Measurements from ENCODE around the gene MTMR11. TPM values are rescaled to one million over a fixed set of nuclear protein-coding genes. Genes with fewer than 3 reads are reported as not detected.

Gene MTMR11
- total and polyA plus RNA-seq, 9 of the 15 experiments (the other 6 are each of a cell fraction or from before 2014, with no cell fraction given): 0.09 to 1.6 (median 0.51) TPM

DNA sequence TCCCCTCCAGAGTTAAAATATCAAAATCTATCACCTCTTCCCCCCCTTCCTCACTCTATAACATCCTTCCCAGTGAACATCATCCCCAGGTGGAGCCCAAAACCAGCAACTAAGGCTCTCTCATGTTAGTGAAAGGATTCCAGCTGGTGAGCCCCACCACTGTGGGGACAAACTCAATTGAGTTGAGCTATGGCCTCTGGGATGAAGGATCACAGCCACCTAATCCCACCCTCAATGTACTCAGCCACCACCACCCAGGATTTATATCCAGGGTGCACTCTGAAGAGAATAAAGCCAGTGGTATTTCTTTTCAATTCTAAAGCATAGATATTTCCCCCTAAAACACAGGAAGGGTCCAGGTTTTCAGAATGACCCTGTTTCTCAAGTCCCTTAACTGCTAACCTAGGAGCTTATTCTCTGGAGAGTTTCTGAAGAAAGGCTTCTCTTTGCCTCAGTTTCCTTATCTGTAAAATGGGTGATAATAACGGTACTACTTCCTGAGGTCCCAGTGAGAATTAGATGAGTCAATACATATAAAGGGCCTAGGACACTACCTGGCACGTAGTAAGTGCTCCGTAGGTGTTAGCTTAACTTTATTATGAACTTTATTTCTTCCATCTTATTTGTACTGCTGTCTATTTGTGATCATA lies 53.0 kb downstream of the MTMR11 start:
- 26% methylated on average over 3 of the region's 3 CpGs for WGBS (ENCODE audit: insufficient coverage, low coverage, missing lambda C conversion rate)
- intact Hi-C loops (cut with micrococcal nuclease): no loop called here
- peaks cover 9% of the 10 kb centered on the region; the same call in 2 of the 3 replicates for H3K36me3 ChIP-seq (ENCODE audit: control insufficient read depth, insufficient read depth, low read length)
- BruUV-seq (replicated peaks): no TSS peak
- H4K20me1 ChIP-seq (replicated peaks; ENCODE audit: control insufficient read depth, insufficient read depth, low read length): peaks cover 27% of the 10 kb centered on the region
- H3K4me1 ChIP-seq (replicated peaks in 1 of 2; ENCODE audit: control insufficient read depth in 2 of 2, insufficient read depth in 2 of 2, low read length in 2 of 2): peaks cover 8 to 14% of the 10 kb centered on the region in 2 experiments; a peak in 4 of 5 replicates
- no peaks in the 10 kb centered on the region for H3K9me1 ChIP-seq (ENCODE audit: control insufficient read depth, insufficient read depth, low read length)
- no peak overlapping the region for H2AFZ ChIP-seq (ENCODE audit: low read depth, low read length)
- H3K27me3 ChIP-seq (ENCODE audit: control insufficient read depth in 2 of 2, insufficient read depth in 2 of 2, low read length in 2 of 2): no peaks in the 10 kb centered on the region
- H3K9ac ChIP-seq (ENCODE audit: insufficient read depth in 1 of 2, low read depth in 2 of 2, low read length in 2 of 2): peak overlapping the region; percentile 68 to 98; a peak in 3 of 4 replicates
- ChIA-PET POLR2A (interaction anchor here (0.9 to 5.1 kb wide), 4 partner anchors 10 to 126 kb away, joined by 3 to 39 read pairs (median 7); no protein-coding TSS in a partner anchor), CTCF (ENCODE audit: low intra/inter-chr PET ratio) (no interaction called here)
- peak; percentile 68; the same call in 1 of the 2 replicates for TF ChIP-seq POLR2AphosphoS5 (IDR thresholded peaks at IDR 0.05; ENCODE audit: control insufficient read depth, insufficient read depth, low read depth, low read length)
- TF ChIP-seq CHCHD3 (CRISPR knock-in tag; IDR thresholded peaks at IDR 0.05): peak; percentile 70; the same call in 1 of the 2 replicates
- TF ChIP-seq SMAD3 (CRISPR knock-in tag; conservative IDR thresholded peaks at IDR 0.05): no peak
- TF ChIP-seq FIP1L1 (IDR thresholded peaks at IDR 0.05; ENCODE audit: low read depth, low read length, poor library complexity, severe bottlenecking): peak; percentile 58
- no peak for TF ChIP-seq NR2C2 (CRISPR knock-in tag; IDR thresholded peaks at IDR 0.05)
- TF ChIP-seq NR2C2 (tag; IDR thresholded peaks at IDR 0.05): no peak
- peak; percentile 73; the same call in 1 of the 2 replicates for TF ChIP-seq BCOR (IDR thresholded peaks at IDR 0.05)
- peak; percentile 98 for TF ChIP-seq RBM25 (IDR thresholded peaks at IDR 0.05; ENCODE audit: low read depth, low read length, severe bottlenecking)
- TF ChIP-seq RCOR1 (IDR thresholded peaks at IDR 0.05; ENCODE audit: borderline replicate concordance in 1 of 2, low read depth in 2 of 2, low read length in 2 of 2): peak in 1 of 2 experiments; percentile 41; a peak in 1 of 4 replicates
- 0 out of 2 replicates have a peak, but pooled peaks have one; percentile 22 for TF ChIP-seq HDAC2 (IDR thresholded peaks at IDR 0.05)
- TF ChIP-seq KDM1A (IDR thresholded peaks at IDR 0.05): peak; percentile 32 to 58; a peak in 1 of 4 replicates
- TF ChIP-seq JUNB (CRISPR knock-in tag; conservative IDR thresholded peaks at IDR 0.05): no peak
- TF ChIP-seq POLR2AphosphoS2 (IDR thresholded peaks at IDR 0.05; ENCODE audit: low read length): peak; percentile 67; the same call in 1 of the 2 replicates
- peak in 1 of 2 experiments; percentile 76; a peak in 1 of 4 replicates for TF ChIP-seq SIN3A (IDR thresholded peaks at IDR 0.05; ENCODE audit: borderline replicate concordance in 2 of 2, control insufficient read depth in 1 of 2, low read depth in 2 of 2, low read length in 2 of 2)
- TF ChIP-seq POLR2A (conservative IDR thresholded peaks at IDR 0.05): peak; percentile 27; the same call in 1 of the 2 replicates
- no peak for TF ChIP-seq ZNF668 (CRISPR knock-in tag; IDR thresholded peaks at IDR 0.05)
- 0 out of 2 replicates have a peak, but pooled peaks have one; percentile 21 for TF ChIP-seq SMARCA5 (IDR thresholded peaks at IDR 0.05)
- 0 out of 2 replicates have a peak, but pooled peaks have one; percentile 24 for TF ChIP-seq POLR2G (IDR thresholded peaks at IDR 0.05; ENCODE audit: low read depth, low read length)
- ATAC-seq: no peak
- DNase-seq (ENCODE audit: extremely low read depth in 1 of 4, low spot score in 3 of 4): no peak
- H3K9me3 ChIP-seq (replicated peaks; ENCODE audit: control insufficient read depth, insufficient read depth, low read depth, low read length): no peaks in the 10 kb centered on the region
- H3K4me3 ChIP-seq: peak overlapping the region; percentile 64
- peaks cover 56% of the 10 kb centered on the region for H3K79me2 ChIP-seq (ENCODE audit: control insufficient read depth, insufficient read depth, low read length)
- in situ Hi-C loops (cut with MboI): no loop called here
- no peak for FAIRE-seq
- H3K4me2 ChIP-seq (ENCODE audit: insufficient read depth, low read length): peak overlapping the region; percentile 88
- peak overlapping the region; percentile 98 for H3K27ac ChIP-seq (ENCODE audit: extremely low read depth, low read depth, low read length)

Measured in K562 (cell line).